ENCODE results near the gene GXYLT2. TPM values are rescaled to one million over a fixed set of nuclear protein-coding genes. Genes with fewer than 3 reads are reported as not detected.
"Not testable (repeated sequence)": the region's sequence is repeated elsewhere in the genome, so short reads cannot be mapped to it uniquely, and the experiment has no call there.

The GXYLT2 gene
- total and polyA plus RNA-seq, 3 donors from 2014 or later, result 9.7 to 27.8 (median 17.6) TPM

DNA sequence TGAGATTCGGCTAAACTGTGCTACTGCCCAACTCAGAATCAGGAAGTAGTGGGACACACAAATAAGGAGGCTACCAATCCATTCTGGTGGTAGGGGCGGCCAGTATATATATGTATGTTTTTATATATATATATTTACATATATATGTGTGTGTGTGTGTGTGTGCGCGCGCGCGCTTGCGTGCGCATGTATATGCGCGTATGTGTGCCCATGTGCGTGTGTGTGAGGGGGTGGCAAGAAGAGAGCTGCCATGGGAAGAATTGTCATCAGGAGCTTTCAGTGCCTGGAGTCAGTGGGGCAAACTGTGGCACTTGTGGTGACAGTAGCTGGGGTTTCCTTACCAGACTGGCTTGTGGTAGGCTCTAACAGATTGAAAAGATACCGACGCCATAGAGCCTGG lies 26.5 kb downstream of the GXYLT2 start:
- Histone ChIP-seq H3K27me3 (no peaks in the 10 kb centered on the region), H3K4me1 (no peaks in the 10 kb centered on the region), H3K36me3 (ENCODE audit: low read depth, missing control alignments) (no peaks in the 10 kb centered on the region), H3K9me3 (no peaks in the 10 kb centered on the region), H3K4me3 (no peak overlapping the region), H3K27ac (no peak overlapping the region)
- TF ChIP-seq, protein P1, sequence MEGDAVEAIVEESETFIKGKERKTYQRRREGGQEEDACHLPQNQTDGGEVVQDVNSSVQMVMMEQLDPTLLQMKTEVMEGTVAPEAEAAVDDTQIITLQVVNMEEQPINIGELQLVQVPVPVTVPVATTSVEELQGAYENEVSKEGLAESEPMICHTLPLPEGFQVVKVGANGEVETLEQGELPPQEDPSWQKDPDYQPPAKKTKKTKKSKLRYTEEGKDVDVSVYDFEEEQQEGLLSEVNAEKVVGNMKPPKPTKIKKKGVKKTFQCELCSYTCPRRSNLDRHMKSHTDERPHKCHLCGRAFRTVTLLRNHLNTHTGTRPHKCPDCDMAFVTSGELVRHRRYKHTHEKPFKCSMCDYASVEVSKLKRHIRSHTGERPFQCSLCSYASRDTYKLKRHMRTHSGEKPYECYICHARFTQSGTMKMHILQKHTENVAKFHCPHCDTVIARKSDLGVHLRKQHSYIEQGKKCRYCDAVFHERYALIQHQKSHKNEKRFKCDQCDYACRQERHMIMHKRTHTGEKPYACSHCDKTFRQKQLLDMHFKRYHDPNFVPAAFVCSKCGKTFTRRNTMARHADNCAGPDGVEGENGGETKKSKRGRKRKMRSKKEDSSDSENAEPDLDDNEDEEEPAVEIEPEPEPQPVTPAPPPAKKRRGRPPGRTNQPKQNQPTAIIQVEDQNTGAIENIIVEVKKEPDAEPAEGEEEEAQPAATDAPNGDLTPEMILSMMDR (IDR thresholded peaks at IDR 0.05), result no peak
- no peak for TF ChIP-seq POLR2A (IDR thresholded peaks at IDR 0.05)
- no peak for DNase-seq
- intact Hi-C loops (cut with DNase I; ENCODE audit: low total_unique reads), result no loop called here
- WGBS, 2 donors, result 96 to 99% methylated on average over 14 of the region's 14 CpGs

DNA sequence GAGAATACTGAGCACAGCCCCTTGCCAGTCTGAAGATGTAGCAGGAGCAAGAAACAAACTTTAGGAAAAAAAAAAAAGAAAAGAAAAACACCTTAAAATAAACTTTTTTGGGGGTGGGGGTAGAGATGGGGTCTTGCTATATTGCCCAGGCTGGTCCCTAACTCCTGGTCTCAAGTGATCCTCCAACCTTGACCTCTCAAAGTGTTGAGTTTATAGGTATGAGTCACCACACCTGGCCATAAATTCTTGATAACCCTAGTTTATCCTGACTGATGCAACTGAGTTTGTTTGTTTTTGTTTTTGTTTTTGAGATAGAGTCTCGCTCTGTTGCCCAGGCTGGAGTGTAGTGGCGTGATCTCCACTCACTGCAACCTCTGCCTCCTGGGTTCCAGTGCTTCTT lies 28.4 kb downstream of the GXYLT2 start:
- TF ChIP-seq, protein P1 (IDR thresholded peaks at IDR 0.05), result no peak
- TF ChIP-seq POLR2A (IDR thresholded peaks at IDR 0.05), result no peak
- no peak overlapping the region for H3K27ac ChIP-seq
- intact Hi-C loops (cut with DNase I; ENCODE audit: low total_unique reads), result no loop called here
- DNase-seq, result no peak
- no peak overlapping the region for H3K4me3 ChIP-seq
- H3K4me1 ChIP-seq, result no peaks in the 10 kb centered on the region
- WGBS, 2 donors, result 90 to 93% methylated on average over 2 of the region's 2 CpGs
- H3K9me3 ChIP-seq, result no peaks in the 10 kb centered on the region
- H3K27me3 ChIP-seq, result no peaks in the 10 kb centered on the region
- no peaks in the 10 kb centered on the region for H3K36me3 ChIP-seq (ENCODE audit: low read depth, missing control alignments)

DNA sequence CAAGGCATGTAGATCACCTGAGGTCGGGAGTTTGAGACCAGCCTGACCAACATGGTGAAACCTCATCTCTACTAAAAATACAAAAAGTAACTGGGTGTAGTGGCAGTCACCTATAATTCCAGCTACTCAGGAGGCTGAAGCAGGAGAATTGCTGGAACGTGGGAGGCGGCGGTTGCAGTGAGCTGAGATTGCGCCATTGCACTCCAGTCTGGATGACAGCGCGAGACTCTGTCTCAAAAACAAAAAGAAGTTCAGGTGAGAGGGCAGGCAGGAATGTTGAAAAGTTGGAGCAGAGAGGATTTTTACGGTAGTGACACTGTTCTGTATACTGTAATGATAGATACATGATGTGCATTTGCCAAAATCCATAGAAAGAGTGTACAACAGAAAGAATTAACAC lies 31.7 kb downstream of the GXYLT2 start:
- no peak for TF ChIP-seq POLR2A (IDR thresholded peaks at IDR 0.05)
- TF ChIP-seq, protein P1 (IDR thresholded peaks at IDR 0.05), result no peak
- H3K27ac ChIP-seq, result no peak overlapping the region
- intact Hi-C loops (cut with DNase I; ENCODE audit: low total_unique reads), result no loop called here
- no peaks in the 10 kb centered on the region for H3K36me3 ChIP-seq (ENCODE audit: low read depth, missing control alignments)
- DNase-seq, result no peak
- no peak overlapping the region for H3K4me3 ChIP-seq
- WGBS, 2 donors, result 94% methylated on average over 8 of the region's 8 CpGs
- no peaks in the 10 kb centered on the region for H3K9me3 ChIP-seq
- H3K27me3 ChIP-seq, result no peaks in the 10 kb centered on the region
- H3K4me1 ChIP-seq, result no peaks in the 10 kb centered on the region

DNA sequence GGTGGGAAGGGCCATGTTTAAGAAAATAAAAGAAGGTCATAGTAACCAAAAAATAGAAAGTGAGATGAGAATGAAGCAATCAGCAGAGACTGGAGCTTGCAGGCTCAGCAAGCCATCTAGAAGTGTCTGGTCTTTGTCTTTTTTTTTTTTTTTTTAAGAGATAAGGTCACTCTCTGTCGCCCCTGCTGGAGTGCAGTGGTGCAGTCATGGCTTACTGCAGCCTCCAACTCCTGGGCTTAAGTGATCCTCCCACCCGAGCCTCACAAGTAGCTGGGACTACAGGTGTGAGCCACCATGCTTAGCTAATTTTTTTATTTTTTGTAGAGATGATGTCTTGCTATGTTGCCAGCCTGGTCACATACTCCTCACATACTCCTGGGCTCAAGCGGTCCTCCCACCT lies 36.2 kb downstream of the GXYLT2 start:
- H3K27me3 ChIP-seq, result no peaks in the 10 kb centered on the region
- no peak overlapping the region for H3K27ac ChIP-seq
- 91 to 96% methylated on average over 3 of the region's 3 CpGs for WGBS, 2 donors
- no peaks in the 10 kb centered on the region for H3K4me1 ChIP-seq
- DNase-seq, result no peak
- intact Hi-C loops (cut with DNase I; ENCODE audit: low total_unique reads), result no loop called here
- no peaks in the 10 kb centered on the region for H3K9me3 ChIP-seq
- TF ChIP-seq, protein P1 (IDR thresholded peaks at IDR 0.05), result no peak
- no peak for TF ChIP-seq POLR2A (IDR thresholded peaks at IDR 0.05)
- no peak overlapping the region for H3K4me3 ChIP-seq
- H3K36me3 ChIP-seq (ENCODE audit: low read depth, missing control alignments), result no peaks in the 10 kb centered on the region

DNA sequence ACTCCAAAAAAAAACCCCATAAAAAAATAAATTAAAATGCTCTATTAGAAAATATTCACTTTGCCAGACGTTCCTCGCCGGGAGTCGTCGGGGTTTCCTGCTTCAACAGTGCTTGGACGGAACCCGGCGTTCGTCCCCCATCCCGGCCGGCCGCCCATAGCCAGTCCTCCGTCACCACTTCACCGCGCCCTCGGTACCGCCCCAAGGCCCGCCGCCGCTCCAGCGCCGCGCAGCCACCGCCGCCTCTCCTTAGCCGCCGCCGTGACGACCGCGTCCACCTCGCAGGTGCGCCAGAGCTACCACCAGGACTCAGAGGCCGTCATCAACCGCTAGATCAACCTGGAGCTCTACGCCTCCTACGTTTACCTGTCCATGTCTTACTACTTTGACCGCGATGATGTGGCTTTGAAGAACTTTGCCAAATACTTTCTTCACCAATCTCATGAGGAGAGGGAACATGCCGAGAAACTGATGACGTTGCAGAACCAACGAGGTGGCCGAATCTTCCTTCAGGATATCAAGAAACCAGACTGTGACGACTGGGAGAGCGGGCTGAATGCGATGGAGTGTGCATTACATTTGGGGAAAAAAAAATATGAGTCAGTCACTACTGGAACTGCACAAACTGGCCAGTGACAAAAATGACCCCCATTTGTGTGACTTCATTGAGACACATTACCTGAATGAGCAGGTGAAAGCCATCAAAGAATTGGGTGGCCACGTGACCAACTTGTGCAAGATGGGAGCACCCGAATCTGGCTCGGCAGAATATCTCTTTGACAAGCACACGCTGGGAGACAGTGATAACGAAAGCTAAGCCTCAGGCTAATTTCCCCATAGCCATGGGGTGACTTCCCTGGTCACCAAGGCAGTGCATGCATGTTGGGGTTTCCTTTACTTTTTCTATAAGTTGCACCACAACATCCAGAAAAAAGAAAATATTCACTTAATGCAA lies 41.2 kb downstream of the GXYLT2 start:
- H3K36me3 ChIP-seq (ENCODE audit: low read depth, missing control alignments); H3K4me1 ChIP-seq; H3K4me3 ChIP-seq; H3K27me3 ChIP-seq; H3K27ac ChIP-seq; H3K9me3 ChIP-seq; intact Hi-C loops (cut with DNase I; ENCODE audit: low total_unique reads); DNase-seq: not testable (repeated sequence)
- 56 to 65% methylated on average over 34 to 51 of the region's 51 CpGs for WGBS, 2 donors
